Mesodermal cell (in vitro differentiated cells): ENCODE measurements around the gene SLC34A3.
A peak's percentile ranks its signal among the peaks of the same experiment; 100 is the strongest.

Experiments used
- H3K27ac ChIP-seq: 2 replicates; pipeline ENCODE4 v1.7.0; 2013; ENCODE audit warnings: mild to moderate bottlenecking, low read depth, low read length, moderate library complexity; ENCODE audit not compliant: severe bottlenecking
- H3K36me3 ChIP-seq: 2 replicates; pipeline ENCODE4 v1.7.1; 2013; ENCODE audit warnings: mild to moderate bottlenecking, low read length, moderate library complexity; ENCODE audit not compliant: control insufficient read depth, insufficient read depth
- H3K4me1 ChIP-seq: one replicate; pipeline ENCODE4 v1.7.1; 2013; ENCODE audit warnings: mild to moderate bottlenecking, low read length; ENCODE audit not compliant: insufficient read depth, control insufficient read depth, poor library complexity, severe bottlenecking
- H3K4me3 ChIP-seq: 2 replicates; pipeline ENCODE4 v1.7.0; 2013; ENCODE audit warnings: low read length, control low read depth, mild to moderate bottlenecking; ENCODE audit not compliant: insufficient read depth, poor library complexity, severe bottlenecking; ENCODE audit errors: extremely low read depth
- H3K9me3 ChIP-seq: 2 replicates; pipeline ENCODE4 v1.7.1; 2013; ENCODE audit warnings: mild to moderate bottlenecking, low read length, moderate library complexity; ENCODE audit not compliant: control insufficient read depth
- WGBS, 2 experiments: methylation state at CpG; one replicate each; pipeline ENCODE4 v1.1.5; 2013; ENCODE audit warnings: missing lambda C conversion rate in 2 of 2; ENCODE audit not compliant: insufficient coverage in 2 of 2; 5-methylcytosine and 5-hydroxymethylcytosine counted together

SLC34A3 gene

GRCh38 chr9:137269231-137269772 lies 38.6 kb downstream of the SLC34A3 start:
- H3K4me3 ChIP-seq, result no peak overlapping the region
- H3K9me3 ChIP-seq, result no peaks in the 10 kb centered on the region
- H3K27ac ChIP-seq, result no peak overlapping the region
- peaks cover 85% of the 10 kb centered on the region for H3K36me3 ChIP-seq
- no peaks in the 10 kb centered on the region for H3K4me1 ChIP-seq
- 88 to 92% methylated on average over 14 to 17 of the region's 17 CpGs for WGBS, 2 experiments

- WGBS, 2 experiments, result 94 to 95% methylated on average over 27 to 32 of the region's 32 CpGs
- Histone ChIP-seq H3K4me1 (peaks cover 8% of the 10 kb centered on the region), H3K27ac (no peak overlapping the region)
Measured at GRCh38 chr9:137270929-137271695, 40.4 kb downstream of the SLC34A3 start.

GRCh38 chr9:137271696-137272076 lies 41.0 kb downstream of the SLC34A3 start:
- Histone ChIP-seq H3K4me1 (peaks cover 13% of the 10 kb centered on the region), H3K9me3 (no peaks in the 10 kb centered on the region), H3K4me3 (no peak overlapping the region), H3K27ac (no peak overlapping the region), H3K36me3 (peaks cover 62% of the 10 kb centered on the region)
- WGBS, 2 experiments, result 77 to 80% methylated on average over 3 of the region's 3 CpGs

More at GRCh38 chr9:137270929-137271695, 40.4 kb downstream of the SLC34A3 start:
- Histone ChIP-seq H3K9me3 (no peaks in the 10 kb centered on the region), H3K36me3 (peaks cover 68% of the 10 kb centered on the region), H3K4me3 (no peak overlapping the region)

- H3K4me1 ChIP-seq, result peaks cover 20% of the 10 kb centered on the region
- H3K27ac ChIP-seq, result no peak overlapping the region
- WGBS, 2 experiments, result 93 to 95% methylated on average over 30 to 38 of the region's 39 CpGs
- H3K9me3 ChIP-seq, result no peaks in the 10 kb centered on the region
- peaks cover 55% of the 10 kb centered on the region for H3K36me3 ChIP-seq
- H3K4me3 ChIP-seq, result no peak overlapping the region
Measured at GRCh38 chr9:137272241-137273094, 41.8 kb downstream of the SLC34A3 start.

- H3K4me3 ChIP-seq, result no peak overlapping the region
- no peaks in the 10 kb centered on the region for H3K9me3 ChIP-seq
- H3K27ac ChIP-seq, result no peak overlapping the region
- H3K4me1 ChIP-seq, result peaks cover 20% of the 10 kb centered on the region
- WGBS, 2 experiments, result 89 to 92% methylated on average over 12 to 13 of the region's 13 CpGs
- H3K36me3 ChIP-seq, result peaks cover 48% of the 10 kb centered on the region
Measured at GRCh38 chr9:137273095-137273490, 42.4 kb downstream of the SLC34A3 start.

GRCh38 chr9:137273611-137274320 lies 43.1 kb downstream of the SLC34A3 start:
- H3K4me3 ChIP-seq, result no peak overlapping the region
- H3K36me3 ChIP-seq, result peaks cover 45% of the 10 kb centered on the region
- H3K4me1 ChIP-seq, result peaks cover 20% of the 10 kb centered on the region
- 85 to 91% methylated on average over 10 to 14 of the region's 15 CpGs for WGBS, 2 experiments
- no peak overlapping the region for H3K27ac ChIP-seq
- H3K9me3 ChIP-seq, result no peaks in the 10 kb centered on the region

GRCh38 chr9:137275203-137275587 lies 44.5 kb downstream of the SLC34A3 start:
- no peak overlapping the region for H3K4me3 ChIP-seq
- peaks cover 23% of the 10 kb centered on the region for H3K4me1 ChIP-seq
- H3K9me3 ChIP-seq, result no peaks in the 10 kb centered on the region
- H3K27ac ChIP-seq, result no peak overlapping the region
- peaks cover 43% of the 10 kb centered on the region for H3K36me3 ChIP-seq
- 88 to 98% methylated on average over 7 to 9 of the region's 10 CpGs for WGBS, 2 experiments

- WGBS, 2 experiments, result 92 to 93% methylated on average over 19 to 21 of the region's 24 CpGs
- Histone ChIP-seq H3K9me3 (no peaks in the 10 kb centered on the region), H3K4me1 (peaks cover 23% of the 10 kb centered on the region), H3K4me3 (no peak overlapping the region), H3K27ac (peak overlapping the region; percentile 91), H3K36me3 (peaks cover 42% of the 10 kb centered on the region)
Measured at GRCh38 chr9:137275588-137276472, 45.1 kb downstream of the SLC34A3 start.

- Histone ChIP-seq H3K9me3 (no peaks in the 10 kb centered on the region), H3K27ac (peak overlapping the region; percentile 91), H3K36me3 (peaks cover 36% of the 10 kb centered on the region), H3K4me3 (peak overlapping the region; percentile 64), H3K4me1 (peaks cover 23% of the 10 kb centered on the region)
- WGBS, 2 experiments, result 46 to 60% methylated on average over 20 to 25 of the region's 30 CpGs
Measured at GRCh38 chr9:137276473-137277328, 46.0 kb downstream of the SLC34A3 start.
